ENCODE measurements around the gene RBKS. TPM values are rescaled to one million over a fixed set of nuclear protein-coding genes. Genes with fewer than 3 reads are reported as not detected.

RBKS gene
- polyA plus RNA-seq, 1 of the 3 experiments (the other 2 are of a cell fraction), result 7.4 TPM

DNA sequence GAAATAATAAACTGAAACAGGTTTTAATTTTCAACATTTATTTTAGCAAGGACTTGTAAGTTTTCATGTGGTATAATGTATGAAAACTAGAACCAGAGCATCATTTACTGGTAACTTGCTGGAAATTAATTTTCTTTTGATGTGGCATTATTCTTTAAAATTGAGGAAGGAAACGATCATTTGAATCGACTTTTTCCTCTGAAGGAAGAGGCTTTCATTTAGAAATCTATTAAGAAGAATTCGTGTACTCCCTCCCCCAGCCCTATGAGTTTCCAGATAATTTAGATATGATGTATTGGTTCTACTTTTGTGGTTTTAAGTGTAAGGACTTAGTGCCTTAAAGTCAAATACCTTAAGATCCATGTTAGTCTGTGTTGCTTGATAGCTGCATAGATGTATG, 2.8 kb upstream of the RBKS start:
- DNase-seq, result no peak
- no peak overlapping the region for H3K4me2 ChIP-seq
- H4K20me1 ChIP-seq (ENCODE audit: insufficient read depth), result no peaks in the 10 kb centered on the region
- H3K36me3 ChIP-seq (replicated peaks in 1 of 2; ENCODE audit: control insufficient read depth in 1 of 2, insufficient read depth in 2 of 2, low read length in 1 of 2), result peaks cover 3 to 32% of the 10 kb centered on the region in 2 experiments
- H2AFZ ChIP-seq (ENCODE audit: low read depth), result no peak overlapping the region
- H3K9me2 ChIP-seq, result no peaks in the 10 kb centered on the region
- H3K79me2 ChIP-seq (ENCODE audit: insufficient read depth), result peaks cover 22% of the 10 kb centered on the region
- ChIA-PET CTCF (interaction anchor here (1.3 kb wide), 1 partner anchor 12 kb away, joined by 5 read pairs; no protein-coding TSS in a partner anchor), POLR2A (no interaction called here)
- H3K4me3 ChIP-seq (ENCODE audit: low read depth in 2 of 2, low read length in 1 of 2), result no peak overlapping the region
- TF ChIP-seq, protein P1, sequence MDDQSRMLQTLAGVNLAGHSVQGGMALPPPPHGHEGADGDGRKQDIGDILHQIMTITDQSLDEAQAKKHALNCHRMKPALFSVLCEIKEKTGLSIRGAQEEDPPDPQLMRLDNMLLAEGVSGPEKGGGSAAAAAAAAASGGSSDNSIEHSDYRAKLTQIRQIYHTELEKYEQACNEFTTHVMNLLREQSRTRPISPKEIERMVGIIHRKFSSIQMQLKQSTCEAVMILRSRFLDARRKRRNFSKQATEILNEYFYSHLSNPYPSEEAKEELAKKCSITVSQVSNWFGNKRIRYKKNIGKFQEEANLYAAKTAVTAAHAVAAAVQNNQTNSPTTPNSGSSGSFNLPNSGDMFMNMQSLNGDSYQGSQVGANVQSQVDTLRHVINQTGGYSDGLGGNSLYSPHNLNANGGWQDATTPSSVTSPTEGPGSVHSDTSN (IDR thresholded peaks at IDR 0.05), result no peak
- no peak for TF ChIP-seq EP300 (IDR thresholded peaks at IDR 0.05; ENCODE audit: borderline replicate concordance in 1 of 2, low read depth in 1 of 2, low read length in 1 of 2)
- no peak for TF ChIP-seq SMC3 (IDR thresholded peaks at IDR 0.05; ENCODE audit: low read depth, low read length)
- TF ChIP-seq MEF2A (IDR thresholded peaks at IDR 0.05; ENCODE audit: borderline replicate concordance, low read depth), result no peak
- TF ChIP-seq, protein P2, sequence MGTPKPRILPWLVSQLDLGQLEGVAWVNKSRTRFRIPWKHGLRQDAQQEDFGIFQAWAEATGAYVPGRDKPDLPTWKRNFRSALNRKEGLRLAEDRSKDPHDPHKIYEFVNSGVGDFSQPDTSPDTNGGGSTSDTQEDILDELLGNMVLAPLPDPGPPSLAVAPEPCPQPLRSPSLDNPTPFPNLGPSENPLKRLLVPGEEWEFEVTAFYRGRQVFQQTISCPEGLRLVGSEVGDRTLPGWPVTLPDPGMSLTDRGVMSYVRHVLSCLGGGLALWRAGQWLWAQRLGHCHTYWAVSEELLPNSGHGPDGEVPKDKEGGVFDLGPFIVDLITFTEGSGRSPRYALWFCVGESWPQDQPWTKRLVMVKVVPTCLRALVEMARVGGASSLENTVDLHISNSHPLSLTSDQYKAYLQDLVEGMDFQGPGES (IDR thresholded peaks at IDR 0.05; ENCODE audit: low read depth, low read length), result no peak
- TF ChIP-seq, protein P3, sequence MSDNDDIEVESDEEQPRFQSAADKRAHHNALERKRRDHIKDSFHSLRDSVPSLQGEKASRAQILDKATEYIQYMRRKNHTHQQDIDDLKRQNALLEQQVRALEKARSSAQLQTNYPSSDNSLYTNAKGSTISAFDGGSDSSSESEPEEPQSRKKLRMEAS (IDR thresholded peaks at IDR 0.05; ENCODE audit: low read depth), result no peak
- TF ChIP-seq, protein P4, sequence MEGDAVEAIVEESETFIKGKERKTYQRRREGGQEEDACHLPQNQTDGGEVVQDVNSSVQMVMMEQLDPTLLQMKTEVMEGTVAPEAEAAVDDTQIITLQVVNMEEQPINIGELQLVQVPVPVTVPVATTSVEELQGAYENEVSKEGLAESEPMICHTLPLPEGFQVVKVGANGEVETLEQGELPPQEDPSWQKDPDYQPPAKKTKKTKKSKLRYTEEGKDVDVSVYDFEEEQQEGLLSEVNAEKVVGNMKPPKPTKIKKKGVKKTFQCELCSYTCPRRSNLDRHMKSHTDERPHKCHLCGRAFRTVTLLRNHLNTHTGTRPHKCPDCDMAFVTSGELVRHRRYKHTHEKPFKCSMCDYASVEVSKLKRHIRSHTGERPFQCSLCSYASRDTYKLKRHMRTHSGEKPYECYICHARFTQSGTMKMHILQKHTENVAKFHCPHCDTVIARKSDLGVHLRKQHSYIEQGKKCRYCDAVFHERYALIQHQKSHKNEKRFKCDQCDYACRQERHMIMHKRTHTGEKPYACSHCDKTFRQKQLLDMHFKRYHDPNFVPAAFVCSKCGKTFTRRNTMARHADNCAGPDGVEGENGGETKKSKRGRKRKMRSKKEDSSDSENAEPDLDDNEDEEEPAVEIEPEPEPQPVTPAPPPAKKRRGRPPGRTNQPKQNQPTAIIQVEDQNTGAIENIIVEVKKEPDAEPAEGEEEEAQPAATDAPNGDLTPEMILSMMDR (IDR thresholded peaks at IDR 0.05), result no peak
- TF ChIP-seq CHD2 (IDR thresholded peaks at IDR 0.05; ENCODE audit: low read length, partially characterized antibody), result no peak
- no peak for TF ChIP-seq NRF1 (IDR thresholded peaks at IDR 0.05; ENCODE audit: low read depth, low read length)
- no peak for TF ChIP-seq GABPA (IDR thresholded peaks at IDR 0.05; ENCODE audit: low read depth)
- no peak for TF ChIP-seq GATA2 (CRISPR knock-in tag; IDR thresholded peaks at IDR 0.05)
- no peak for TF ChIP-seq YY1 (IDR thresholded peaks at IDR 0.05; ENCODE audit: low read depth)
- TF ChIP-seq RFX5 (IDR thresholded peaks at IDR 0.05; ENCODE audit: low read length), result no peak
- no peak for TF ChIP-seq RCOR1 (IDR thresholded peaks at IDR 0.05; ENCODE audit: low read length)
- TF ChIP-seq POLR2AphosphoS5 (IDR thresholded peaks at IDR 0.05; ENCODE audit: low read depth, low read length), result no peak
- H3K9ac ChIP-seq, result no peak overlapping the region
- no peaks in the 10 kb centered on the region for H3K27me3 ChIP-seq (ENCODE audit: insufficient read depth)
- H3K27ac ChIP-seq (ENCODE audit: low read depth in 2 of 2, low read length in 1 of 2), result no peak overlapping the region
- peaks cover 3 to 15% of the 10 kb centered on the region in 2 experiments; a peak in 3 of 4 replicates for H3K4me1 ChIP-seq (ENCODE audit: control insufficient read depth in 1 of 2, insufficient read depth in 2 of 2, low read depth in 1 of 2, low read length in 1 of 2)
- H3K9me3 ChIP-seq, result no peaks in the 10 kb centered on the region
- 89% methylated on average over 3 of the region's 3 CpGs for WGBS (ENCODE audit: low lambda C conversion rate)
- peaks cover 18% of the 10 kb centered on the region for H3F3A ChIP-seq (replicated peaks; ENCODE audit: insufficient read depth)

All from SK-N-SH (cell line).